HepG2 (cell line): Measurements from ENCODE around the gene ICOS.

Experiments used
- CEBPB ChIP-seq: IDR thresholded peaks from 2 replicates; pipeline ENCODE4 v1.6.1; 2011; ENCODE audit warnings: low read depth, low read length, improper control_type of control experiment, borderline replicate concordance
- CTCF ChIP-seq: sonication (generic); formaldehyde crosslinking; IDR thresholded peaks from 2 replicates; pipeline ENCODE4 v1.5.0; 2020; ENCODE audit warnings: mild to moderate bottlenecking, missing genetic modification reagents, moderate library complexity
- E2F5 ChIP-seq: sonication (generic); formaldehyde crosslinking; conservative IDR thresholded peaks from 2 replicates; pipeline ENCODE4 v1.4.0; 2020; ENCODE audit warnings: missing genetic modification reagents
- ERF ChIP-seq: IDR thresholded peaks from 2 replicates; pipeline ENCODE4 v1.6.1; 2018; ENCODE audit warnings: missing biosample characterization, missing genetic modification reagents
- FOXO4 ChIP-seq: sonication (generic); formaldehyde crosslinking; conservative IDR thresholded peaks from 2 replicates; pipeline ENCODE4 v1.8.1; 2023; ENCODE audit warnings: missing genetic modification reagents
- HMGXB4 ChIP-seq, 2 experiments: sonication (generic) in 1 of 2; formaldehyde crosslinking in 1 of 2; IDR thresholded peaks; 2 replicates each; pipeline versions ENCODE4 v1.4.0 to v1.6.1; 2018 to 2020; ENCODE audit warnings: missing genetic modification reagents in 2 of 2, borderline replicate concordance in 1 of 2, low read depth in 1 of 2, mild to moderate bottlenecking in 1 of 2, missing biosample characterization in 1 of 2
- IRF1 ChIP-seq: sonication (generic); formaldehyde crosslinking; IDR thresholded peaks from 2 replicates; pipeline ENCODE4 v1.4.0; 2020; ENCODE audit warnings: low read depth, mild to moderate bottlenecking, missing genetic modification reagents
- MAX ChIP-seq: IDR thresholded peaks from 2 replicates; pipeline ENCODE4 v1.6.1; 2012; ENCODE audit warnings: inconsistent platforms
- MIXL1 ChIP-seq: IDR thresholded peaks from 2 replicates; pipeline ENCODE4 v1.6.1; 2016
- RBFOX2 ChIP-seq: fragments of 200-400 bp; formaldehyde crosslinking; IDR thresholded peaks from 2 replicates; pipeline ENCODE4 v1.6.1; 2017; ENCODE audit warnings: low read depth, mild to moderate bottlenecking, low read length
- REST ChIP-seq, 2 experiments: IDR thresholded peaks; 2 replicates each; pipeline ENCODE4 v1.6.1; 2011 to 2012; ENCODE audit warnings: low read length in 2 of 2, borderline replicate concordance in 1 of 2, low read depth in 1 of 2, mild to moderate bottlenecking in 1 of 2, moderate library complexity in 1 of 2
- SNRNP70 ChIP-seq: fragments of 200-400 bp; formaldehyde crosslinking; IDR thresholded peaks from 2 replicates; pipeline ENCODE4 v1.6.1; 2017; ENCODE audit warnings: mild to moderate bottlenecking, low read depth, low read length, moderate library complexity
- ZHX2 ChIP-seq, 2 experiments: sonication (generic) in 1 of 2; formaldehyde crosslinking in 1 of 2; IDR thresholded peaks; 2 replicates each; pipeline versions ENCODE4 v1.6.1 to v1.9.0; 2014 to 2022; ENCODE audit warnings: antibody characterized with exemption in 1 of 2, borderline replicate concordance in 1 of 2, inconsistent platforms in 1 of 2, low read depth in 1 of 2, missing genetic modification reagents in 1 of 2
- ZNF598 ChIP-seq: sonication (generic); formaldehyde crosslinking; IDR thresholded peaks from 2 replicates; pipeline ENCODE4 v1.5.1; 2020; ENCODE audit warnings: mild to moderate bottlenecking, missing genetic modification reagents, borderline replicate concordance

GRCh38 chr2:203900253-203900652 lies 36.3 kb upstream of the ICOS start:
- TF ChIP-seq FOXO4 (CRISPR knock-in tag) = no peak
- no peak for TF ChIP-seq REST (IDR thresholded peaks at IDR 0.05; ENCODE audit: borderline replicate concordance in 1 of 2, low read depth in 1 of 2, low read length in 2 of 2)
- TF ChIP-seq MAX = no peak
- no peak for TF ChIP-seq RBFOX2
- TF ChIP-seq HMGXB4 (CRISPR knock-in tag; IDR thresholded peaks at IDR 0.05; ENCODE audit: borderline replicate concordance in 1 of 2, low read depth in 1 of 2) = no peak
- TF ChIP-seq MIXL1 = no peak
- no peak for TF ChIP-seq CTCF
- TF ChIP-seq E2F5 (CRISPR knock-in tag) = no peak
- no peak for TF ChIP-seq SNRNP70
- no peak for TF ChIP-seq ZNF598 (CRISPR knock-in tag)
- TF ChIP-seq CEBPB = no peak
- TF ChIP-seq ZHX2 (IDR thresholded peaks at IDR 0.05; ENCODE audit: low read depth) = no peak
- TF ChIP-seq ZHX2 (CRISPR knock-in tag; IDR thresholded peaks at IDR 0.05; ENCODE audit: borderline replicate concordance) = no peak
- TF ChIP-seq IRF1 (CRISPR knock-in tag) = no peak
- TF ChIP-seq ERF (CRISPR knock-in tag) = no peak
